Activated CD4-positive, CD25-positive, alpha-beta regulatory T cell treated with anti-CD3 and anti-CD28 coated beads, Interleukin-2, amount 50 U/mL, for 24 hours (primary cell): ENCODE measurements around the gene NEDD8.
A peak's percentile ranks its signal among the peaks of the same experiment; 100 is the strongest.

Experiments used
- ATAC-seq, 2 donors: fragments of 150-1000 bp; cut with Tn5 transposase; one replicate each; pipeline ENCODE4 v1.10.0; 2021; ENCODE audit warnings: mild to moderate bottlenecking in 1 of 2, moderate library complexity in 1 of 2

The NEDD8 gene

DNA sequence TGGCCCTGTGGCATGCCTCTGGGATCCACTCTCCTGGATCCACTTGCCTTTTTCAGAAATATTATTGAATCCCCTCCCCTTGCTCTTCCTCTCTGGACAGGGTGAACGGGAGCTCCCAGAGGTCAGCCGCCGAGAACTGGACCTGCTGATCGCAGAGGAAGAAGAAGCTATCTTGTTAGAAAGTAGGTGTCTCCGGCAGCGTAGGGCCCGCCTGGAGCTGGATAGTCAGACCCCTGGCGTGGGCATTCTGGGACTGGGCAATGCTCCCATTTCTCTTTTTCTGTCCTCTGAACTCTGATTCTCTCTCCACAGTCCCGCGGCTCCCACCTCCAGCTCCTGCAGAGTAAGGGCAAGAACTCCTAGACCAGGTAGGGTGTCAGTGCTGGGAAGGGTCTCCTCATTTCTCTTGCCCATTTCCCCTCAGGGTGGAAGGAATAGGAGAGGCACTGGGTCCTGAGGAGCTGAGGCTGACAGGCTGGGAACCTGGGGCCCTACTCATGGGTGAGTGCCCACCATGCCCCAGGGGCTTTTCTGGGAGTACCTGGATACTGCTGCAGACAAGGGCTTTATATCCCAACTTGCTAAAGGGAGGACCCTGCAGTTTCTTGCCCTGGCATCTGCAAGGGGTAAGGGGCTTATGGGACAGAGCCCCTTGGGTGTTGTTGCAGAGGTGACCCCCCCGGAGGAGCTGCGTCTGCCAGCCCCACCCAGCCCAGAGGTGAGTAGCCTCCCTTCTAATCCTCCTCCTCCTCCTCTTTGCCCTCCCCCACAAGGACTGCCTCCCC is 54.9 kb downstream of the NEDD8 start:
- no peak for ATAC-seq

DNA sequence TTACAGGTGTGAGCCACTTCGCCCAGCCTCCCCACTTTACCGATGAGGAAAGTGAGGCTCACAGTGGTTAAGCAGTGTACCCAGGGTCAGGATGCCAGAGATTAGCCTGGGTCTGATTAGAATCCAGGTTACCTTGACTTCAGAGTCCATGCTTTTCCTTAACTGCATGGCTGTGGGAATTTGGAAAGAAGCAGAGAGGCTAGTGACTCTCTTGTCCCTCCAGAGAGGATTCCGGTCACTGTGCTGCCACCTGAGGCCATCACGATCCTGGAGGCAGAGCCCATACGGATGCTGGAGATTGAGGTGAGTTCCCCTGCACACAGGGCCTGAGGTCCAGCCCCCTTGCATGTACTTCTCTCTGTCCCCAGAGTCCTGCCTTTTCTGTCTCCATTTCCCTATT is 55.6 kb downstream of the NEDD8 start:
- ATAC-seq = no peak

- no peak for ATAC-seq
Measured at GRCh38 chr14:24172871-24173281, 59.3 kb downstream of the NEDD8 start.

DNA sequence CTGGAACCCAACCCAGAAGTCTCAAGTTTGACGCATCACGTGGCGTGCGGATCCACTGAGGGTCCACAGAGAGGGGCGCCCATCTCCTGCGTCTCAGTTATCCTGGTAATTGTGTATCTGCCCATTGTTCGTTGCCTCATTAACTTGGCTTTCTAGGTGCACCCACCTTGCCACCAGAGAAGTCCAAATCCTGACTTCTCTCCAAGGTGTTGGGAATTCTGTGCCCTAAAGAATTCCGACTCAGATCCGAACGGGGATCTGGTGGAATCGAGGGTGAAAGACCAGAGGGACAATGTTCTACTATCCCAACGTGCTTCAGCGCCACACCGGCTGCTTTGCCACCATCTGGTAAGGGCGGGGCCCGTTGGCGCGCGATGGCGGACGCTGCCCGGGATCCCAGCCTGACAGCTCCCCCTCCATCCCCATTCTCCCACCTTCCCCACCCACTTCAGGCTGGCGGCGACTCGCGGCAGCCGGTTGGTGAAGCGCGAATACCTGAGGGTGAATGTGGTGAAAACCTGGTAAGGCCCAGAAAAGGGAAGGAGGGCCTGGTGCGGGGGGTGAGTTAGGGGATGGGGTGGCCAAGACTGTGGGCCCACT is 59.8 kb downstream of the NEDD8 start:
- ATAC-seq = no peak

- ATAC-seq = peak; percentile 76 to 80
Measured at GRCh38 chr14:24171422-24172260, 60.5 kb downstream of the NEDD8 start, which contains the start of gene REC8. TSS of gene REC8 (plus strand) at chr14:24172080. CDS start at chr14:24172553, 473 bp downstream.

GRCh38 chr14:24167469-24168114 is 64.6 kb downstream of the NEDD8 start:
- no peak for ATAC-seq
